Fibroblast of mammary gland (primary cell): ENCODE measurements around the gene NRIP1.

ENCODE experiments used
- DNase-seq: peaks from one replicate; pipeline ENCODE4 v3.0.0-alpha.2; 2010; ENCODE audit warnings: low read depth
- H3K4me3 ChIP-seq: 2 replicates; pipeline ENCODE4 v1.5.1; 2011; ENCODE audit warnings: low read depth, mild to moderate bottlenecking, low read length, moderate library complexity; ENCODE audit not compliant: control insufficient read depth
- CTCF ChIP-seq: conservative IDR thresholded peaks from 2 replicates; pipeline ENCODE4 v1.5.1; 2011; ENCODE audit warnings: low read depth, low read length, inconsistent platforms; ENCODE audit not compliant: control insufficient read depth, insufficient read depth

The NRIP1 gene

DNA sequence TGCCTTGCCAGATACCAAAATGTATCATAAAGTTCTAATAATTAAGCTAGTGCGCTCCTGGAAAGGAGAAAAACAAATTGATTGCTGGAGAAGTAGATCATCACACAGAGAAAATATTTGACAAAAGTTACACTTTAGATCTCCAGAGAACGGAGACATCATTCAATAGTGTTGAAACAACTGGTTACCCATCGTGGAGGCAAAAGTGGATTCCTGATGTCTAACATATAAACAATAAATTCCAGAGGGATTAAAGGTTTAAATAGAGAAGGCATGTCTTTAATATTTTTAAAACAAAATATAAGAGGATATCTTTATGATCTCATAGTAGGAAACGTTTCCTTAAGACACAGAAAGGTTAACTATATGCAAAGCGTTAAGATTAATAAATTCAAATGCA, 41.0 kb downstream of the NRIP1 start:
- no peak for TF ChIP-seq CTCF
- DNase-seq = no peak
- H3K4me3 ChIP-seq = no peak overlapping the region

- H3K4me3 ChIP-seq = no peak overlapping the region
- no peak for DNase-seq
- peak; percentile 1 for TF ChIP-seq CTCF
Measured at GRCh38 chr21:15022608-15023261, 42.1 kb downstream of the NRIP1 start.

DNA sequence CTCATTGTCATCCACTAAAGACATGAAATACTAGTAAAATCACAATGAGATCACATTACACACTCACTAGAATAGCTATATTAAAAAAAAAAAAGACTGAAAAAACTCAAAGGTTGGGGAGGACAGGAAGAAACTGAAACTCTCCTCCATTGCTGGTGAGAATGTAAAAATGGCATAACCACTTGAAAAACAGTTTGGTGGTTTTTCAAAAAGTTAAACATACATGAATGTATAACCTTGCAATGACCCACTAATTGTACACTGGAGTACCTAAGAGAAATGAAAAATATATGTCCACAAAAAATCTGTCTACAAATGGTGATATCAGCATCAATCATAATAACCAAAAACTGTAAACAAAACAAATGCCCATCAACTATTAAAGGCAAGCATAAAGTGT, 44.0 kb downstream of the NRIP1 start:
- no peak for TF ChIP-seq CTCF
- DNase-seq = no peak
- H3K4me3 ChIP-seq = no peak overlapping the region

DNA sequence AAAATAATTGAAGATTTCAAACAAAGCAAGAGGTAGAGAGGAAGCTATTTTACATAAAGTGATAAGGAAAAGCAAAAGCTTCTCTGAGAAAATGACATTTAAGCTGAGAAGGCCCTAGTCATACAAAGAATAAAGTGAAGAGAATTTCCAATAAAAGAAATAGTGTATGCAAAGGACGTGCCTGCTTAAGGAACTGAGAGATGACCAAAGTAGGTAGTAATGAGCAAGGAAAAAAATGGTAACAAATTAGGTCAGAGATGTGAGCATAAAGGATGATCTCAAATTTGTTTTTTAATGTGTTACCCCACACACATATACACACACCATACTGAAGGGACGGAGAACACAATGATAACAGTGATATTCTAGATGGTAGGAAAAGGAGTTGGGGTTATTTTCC, 46.4 kb downstream of the NRIP1 start:
- TF ChIP-seq CTCF = no peak
- no peak overlapping the region for H3K4me3 ChIP-seq

DNA sequence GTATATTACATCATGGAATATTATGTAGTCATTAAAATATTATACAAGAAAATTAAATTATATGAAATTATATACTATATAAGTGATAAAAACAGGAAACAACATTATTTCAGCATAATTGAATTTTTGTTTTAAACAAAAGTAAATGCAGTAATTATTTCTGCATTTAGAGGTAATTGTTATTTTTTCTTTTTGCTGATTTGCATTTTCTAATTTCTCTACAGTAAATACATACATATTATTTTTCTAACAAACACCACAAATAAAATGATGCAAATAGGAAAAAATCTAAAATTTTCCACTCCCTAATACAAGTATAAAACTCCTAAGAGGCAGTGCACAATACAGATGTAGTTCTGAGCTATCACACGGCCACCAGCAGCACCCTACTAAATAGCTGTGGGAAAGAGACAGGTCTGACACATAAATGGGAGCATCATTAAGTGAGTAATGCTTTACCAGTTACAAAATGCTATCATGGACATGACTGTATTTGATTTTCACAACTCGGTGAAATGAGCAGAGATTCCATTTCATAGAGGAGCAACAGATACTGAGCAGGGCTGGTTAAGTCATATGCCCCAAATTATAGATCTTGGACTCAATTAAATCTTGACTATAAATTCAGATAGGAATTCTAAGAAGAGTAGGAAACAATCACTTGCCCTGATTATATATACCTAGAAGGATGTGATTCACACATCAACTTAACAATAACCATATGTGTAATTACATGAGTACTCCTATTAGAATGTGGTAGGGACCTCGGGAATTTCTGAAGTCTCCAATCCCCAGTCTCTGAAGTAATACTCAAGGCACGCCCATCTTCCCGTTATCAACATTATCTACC, 49.0 kb downstream of the NRIP1 start:
- TF ChIP-seq CTCF = no peak
- DNase-seq = peak; percentile 93
- no peak overlapping the region for H3K4me3 ChIP-seq

More for the DNA sequence above, 46.4 kb downstream of the NRIP1 start:
- DNase-seq = no peak

GRCh38 chr21:15014221-15014620, 50.6 kb downstream of the NRIP1 start:
- no peak for TF ChIP-seq CTCF
- H3K4me3 ChIP-seq = no peak overlapping the region
- DNase-seq = no peak
